ENCODE measurements around the gene GATB.

GATB gene

DNA sequence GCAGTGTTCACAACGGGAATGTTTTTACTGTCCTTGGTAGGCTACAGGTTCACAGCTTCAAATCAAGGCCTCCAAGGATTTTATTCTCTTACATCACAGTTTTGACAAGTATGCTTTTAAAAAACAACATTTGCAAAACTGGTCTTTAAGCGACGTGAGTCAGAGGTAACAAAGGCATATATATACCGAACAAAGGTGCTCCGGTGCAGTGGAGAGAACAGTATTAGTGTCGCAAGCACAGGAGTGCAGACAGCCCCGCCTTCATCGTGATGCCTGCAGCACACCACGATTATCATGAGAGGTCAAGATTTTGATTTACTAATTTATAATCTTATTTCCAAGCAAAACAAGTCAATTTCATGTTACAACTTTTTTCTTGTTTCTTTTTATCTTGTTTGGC lies 90.8 kb downstream of the GATB start:
- DNase-seq = no peak

DNA sequence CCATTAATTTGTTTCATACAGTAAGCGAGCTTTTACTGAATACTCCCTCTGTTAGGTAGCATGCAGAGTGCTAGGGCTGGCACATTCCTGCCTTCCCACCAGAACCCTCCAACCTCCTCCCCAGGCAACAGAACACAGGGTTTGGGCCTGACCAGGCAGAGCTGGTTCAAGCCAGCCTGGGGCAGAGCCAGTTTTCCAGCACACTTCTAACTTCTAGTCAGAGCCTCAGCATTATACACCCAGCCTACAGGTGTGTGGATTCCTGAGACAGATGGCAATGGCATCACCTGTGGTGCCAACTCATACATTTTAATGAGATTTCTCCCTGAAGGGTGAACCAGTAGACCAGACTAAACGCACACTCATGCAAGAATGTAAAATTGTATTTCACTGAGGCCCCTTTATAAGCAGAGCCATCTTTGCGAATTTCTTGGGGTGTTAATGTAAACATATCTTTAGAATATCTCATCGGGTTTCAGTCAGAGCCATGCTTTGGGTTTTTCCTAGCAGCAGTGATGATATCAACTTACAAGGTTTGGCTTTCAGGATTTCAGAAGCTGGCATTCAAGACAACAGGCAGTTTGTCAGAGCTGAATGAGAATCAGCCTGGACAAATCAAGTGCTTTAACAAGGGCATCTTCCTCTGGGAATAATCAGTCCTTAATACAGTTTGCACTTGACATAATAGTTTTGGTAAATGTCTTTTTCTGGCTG lies 92.0 kb downstream of the GATB start:
- no peak for DNase-seq

DNA sequence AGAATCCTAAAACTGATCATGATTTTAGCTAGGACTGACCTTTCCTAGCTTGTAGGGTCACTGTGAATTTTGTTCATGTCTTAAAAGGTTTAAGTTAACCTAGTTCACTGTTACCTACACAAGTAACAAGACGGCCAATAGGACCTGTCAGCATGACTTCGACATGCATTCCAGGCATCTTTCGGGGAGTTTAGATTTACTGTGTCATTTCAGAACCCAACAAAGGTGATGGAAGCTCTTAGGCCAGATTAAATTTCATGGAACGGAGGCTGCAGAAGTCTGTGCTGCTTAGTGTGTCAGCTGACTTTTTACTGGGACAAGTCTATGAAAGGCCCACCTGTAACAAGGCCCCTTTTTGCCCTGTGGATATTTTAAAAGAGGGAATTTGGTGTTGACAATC lies 93.1 kb downstream of the GATB start:
- DNase-seq = no peak

DNA sequence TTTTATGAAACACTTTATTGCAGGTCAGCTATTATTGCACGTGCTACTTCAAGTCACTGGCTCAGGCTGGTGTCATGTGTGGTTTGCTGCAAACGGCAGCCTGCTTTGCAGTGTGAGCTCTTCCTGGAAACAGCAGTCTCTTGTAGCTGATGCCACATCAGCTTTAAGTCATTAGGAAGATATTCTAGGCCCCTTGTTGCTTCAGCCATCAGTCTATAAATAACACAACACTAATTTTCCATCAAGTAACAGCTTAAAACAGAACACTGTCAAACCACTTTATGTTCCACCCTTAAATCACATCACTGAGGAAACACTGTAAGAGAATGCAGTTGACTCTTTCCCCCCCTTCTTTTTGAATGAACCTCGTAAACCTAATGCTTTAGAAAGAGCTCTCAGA lies 93.8 kb downstream of the GATB start:
- no peak for DNase-seq

DNA sequence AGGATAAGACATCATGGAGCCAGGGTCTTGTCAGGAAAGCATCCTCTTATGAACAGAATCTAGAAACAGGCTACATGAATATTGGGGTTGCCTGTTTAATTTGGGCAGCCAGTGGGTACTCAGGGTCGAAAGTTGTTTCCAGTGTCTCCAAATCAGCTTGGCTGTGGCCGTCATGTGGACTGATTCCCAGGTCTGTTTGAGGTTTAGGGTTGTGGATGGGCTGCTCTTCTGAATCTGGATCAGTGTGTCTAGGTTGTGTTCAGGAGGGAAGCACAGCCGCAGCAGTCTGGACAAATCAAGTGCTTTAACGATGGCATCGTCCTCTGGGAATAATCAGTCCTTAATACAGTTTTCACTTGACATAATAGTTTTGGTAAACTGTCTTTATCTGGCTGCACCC lies 94.3 kb downstream of the GATB start:
- DNase-seq = no peak

DNA sequence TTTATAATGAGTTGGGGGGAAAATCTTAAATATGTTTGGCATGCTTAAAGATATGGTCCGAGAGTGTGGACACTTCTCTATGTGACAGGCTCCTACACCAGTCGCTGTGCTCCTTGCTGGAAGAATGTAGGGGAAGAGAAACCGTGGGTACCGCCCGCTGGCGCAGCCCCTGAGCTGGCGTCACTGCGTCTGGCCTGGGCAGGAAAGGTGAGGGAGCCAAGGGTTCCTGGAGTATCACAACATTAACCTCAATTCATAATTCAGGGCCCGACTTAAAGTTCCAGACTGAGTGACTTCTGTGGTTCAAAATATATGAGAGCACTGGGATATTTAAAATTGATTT lies 95.1 kb downstream of the GATB start:
- DNase-seq = no peak

DNA sequence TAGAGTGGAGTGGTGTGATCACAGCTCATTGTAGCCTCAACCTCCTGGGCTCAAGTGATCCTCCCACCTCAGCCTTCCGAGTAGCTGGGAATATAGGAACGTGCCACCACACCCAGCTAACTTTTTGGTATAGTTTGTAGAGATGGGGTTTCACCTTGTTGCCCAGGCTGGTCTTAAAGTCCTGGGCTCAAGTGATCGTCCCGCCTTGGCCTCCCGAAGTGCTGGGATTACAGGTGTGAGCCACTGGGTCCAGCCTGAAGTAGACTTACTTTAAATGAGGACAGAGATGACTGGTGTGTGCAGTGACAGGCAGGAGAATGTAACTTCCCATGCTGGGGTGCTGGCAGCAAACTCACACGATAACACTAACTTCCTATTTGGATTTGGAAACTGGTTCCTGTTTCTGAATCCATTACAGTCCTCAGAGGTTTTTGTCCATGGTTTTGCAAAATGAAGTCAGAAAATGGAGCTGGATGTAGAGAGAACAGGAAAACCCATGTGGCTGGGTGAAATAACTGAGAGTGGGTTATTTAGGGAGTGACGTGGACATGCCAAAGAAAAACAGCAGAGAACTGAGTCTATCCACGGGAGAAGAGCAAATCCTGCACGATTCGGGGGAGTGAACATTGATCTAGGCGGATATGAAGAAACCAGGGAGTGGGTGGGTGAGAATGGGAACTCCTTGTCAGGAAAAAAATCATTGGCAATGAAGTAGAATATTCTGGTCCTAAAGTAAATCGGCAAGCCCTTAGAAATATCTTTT lies 95.6 kb downstream of the GATB start:
- no peak for DNase-seq

DNA sequence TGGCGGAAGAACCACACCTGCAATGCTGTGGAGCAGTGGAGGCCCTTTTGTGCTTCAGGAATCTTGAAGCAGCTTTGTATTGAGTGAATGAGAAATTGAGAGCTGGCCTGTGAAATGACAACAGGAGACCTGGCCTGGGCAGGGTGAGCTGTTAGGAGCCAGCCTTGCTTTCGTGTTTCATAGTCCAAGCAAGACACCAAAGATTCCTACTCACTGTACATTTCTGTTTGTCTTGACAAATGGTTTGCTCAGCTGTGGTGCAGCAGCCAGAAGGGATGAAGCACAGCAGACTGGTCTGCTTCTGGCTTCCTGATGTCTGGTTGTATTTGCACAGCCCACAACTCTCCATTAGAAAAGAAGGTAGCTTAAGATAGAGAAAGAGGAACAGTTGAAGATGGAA lies 96.5 kb downstream of the GATB start:
- DNase-seq = no peak

DNA sequence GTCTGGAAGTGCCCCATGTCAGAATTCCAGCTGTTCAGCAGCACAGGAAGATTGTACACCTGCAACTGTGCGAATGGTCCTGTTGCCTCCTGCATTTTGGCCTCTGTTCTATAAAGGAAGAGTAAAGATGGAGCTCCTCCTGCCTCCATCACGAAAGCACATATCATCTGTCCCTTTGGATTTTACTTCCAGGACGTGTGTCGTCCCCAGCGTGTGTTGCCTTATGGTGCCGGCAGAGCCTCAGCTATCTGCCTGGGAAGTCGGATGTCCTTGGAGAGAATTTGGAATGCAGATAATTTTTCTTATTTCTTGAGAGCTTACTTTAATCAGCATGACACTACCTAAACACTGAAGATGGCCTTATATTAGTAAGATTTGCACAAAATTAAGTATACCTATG lies 97.7 kb downstream of the GATB start:
- no peak for DNase-seq

DNA sequence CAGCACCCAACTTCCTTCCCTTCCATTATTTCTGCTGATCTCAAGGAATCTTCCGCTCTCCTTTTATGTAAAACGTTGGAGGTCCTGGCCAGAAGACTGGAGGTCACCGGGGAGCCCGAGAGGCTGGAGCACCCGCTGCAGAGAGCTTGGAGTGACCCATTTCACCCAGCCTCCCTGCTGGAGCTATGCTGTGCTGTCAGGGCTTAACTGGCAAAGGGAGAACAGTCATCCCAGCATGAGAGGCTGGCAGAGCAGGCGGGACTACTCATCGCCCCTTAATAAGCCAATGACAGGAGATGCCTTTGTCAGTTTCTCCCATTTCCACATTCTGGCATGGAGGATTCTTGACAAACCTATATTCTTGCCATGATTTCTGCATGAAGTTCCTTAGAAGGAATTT lies 98.9 kb downstream of the GATB start:
- DNase-seq = no peak

DNA sequence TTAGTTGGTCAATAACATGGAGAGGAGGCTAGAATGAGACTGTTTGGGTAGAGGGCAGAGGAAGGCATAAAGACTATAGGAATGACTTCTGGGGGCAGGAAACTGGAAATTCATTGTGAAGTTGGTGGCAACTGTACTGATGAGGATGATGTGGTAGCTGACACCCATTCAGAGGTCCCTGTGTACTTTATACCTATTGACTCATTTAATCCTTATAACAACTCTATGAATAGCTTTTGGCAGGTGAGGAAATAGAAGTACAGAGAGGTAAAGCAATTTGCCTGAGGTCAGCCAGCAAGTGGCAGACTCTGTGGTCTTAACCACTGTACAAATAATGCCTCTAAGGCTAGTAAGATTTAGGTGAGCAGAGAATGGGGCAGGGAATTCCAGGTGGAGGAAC lies 100.1 kb downstream of the GATB start:
- DNase-seq = no peak

DNA sequence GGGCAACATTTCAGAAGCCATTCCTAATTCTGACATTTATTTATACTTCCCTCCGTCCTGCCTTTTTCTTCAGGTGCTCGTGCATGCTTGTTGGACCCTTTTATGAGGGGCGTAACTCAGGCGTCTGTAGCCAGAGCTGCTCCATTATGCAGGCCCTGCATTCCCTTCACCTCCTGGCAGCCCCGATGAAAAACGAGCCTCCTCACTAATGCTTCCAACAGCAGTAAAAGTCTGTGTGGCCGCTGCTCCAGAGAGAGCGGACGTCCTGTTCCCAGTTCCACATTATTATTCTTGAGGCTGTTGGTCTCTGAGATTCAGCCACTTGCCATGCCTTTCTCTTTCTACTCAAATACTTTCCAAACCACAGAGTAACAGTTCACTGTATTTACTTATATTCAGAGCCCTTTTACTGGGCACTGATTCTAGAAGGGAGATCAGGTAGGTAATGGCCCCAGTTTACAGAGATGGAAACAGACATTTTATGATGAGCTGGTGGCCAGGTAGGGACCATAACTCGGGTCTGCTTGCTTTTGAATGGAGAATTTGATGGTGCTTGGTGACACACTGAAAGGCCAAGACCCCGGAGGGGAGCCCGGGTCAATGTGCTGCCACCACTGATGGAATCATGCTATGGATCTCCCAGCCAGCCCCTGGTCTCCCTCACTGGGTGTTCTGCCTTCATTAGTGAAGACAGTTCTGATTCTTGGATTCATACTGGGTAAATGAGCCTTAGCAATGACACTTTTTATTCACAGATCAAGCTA lies 101.0 kb downstream of the GATB start:
- DNase-seq = no peak

DNA sequence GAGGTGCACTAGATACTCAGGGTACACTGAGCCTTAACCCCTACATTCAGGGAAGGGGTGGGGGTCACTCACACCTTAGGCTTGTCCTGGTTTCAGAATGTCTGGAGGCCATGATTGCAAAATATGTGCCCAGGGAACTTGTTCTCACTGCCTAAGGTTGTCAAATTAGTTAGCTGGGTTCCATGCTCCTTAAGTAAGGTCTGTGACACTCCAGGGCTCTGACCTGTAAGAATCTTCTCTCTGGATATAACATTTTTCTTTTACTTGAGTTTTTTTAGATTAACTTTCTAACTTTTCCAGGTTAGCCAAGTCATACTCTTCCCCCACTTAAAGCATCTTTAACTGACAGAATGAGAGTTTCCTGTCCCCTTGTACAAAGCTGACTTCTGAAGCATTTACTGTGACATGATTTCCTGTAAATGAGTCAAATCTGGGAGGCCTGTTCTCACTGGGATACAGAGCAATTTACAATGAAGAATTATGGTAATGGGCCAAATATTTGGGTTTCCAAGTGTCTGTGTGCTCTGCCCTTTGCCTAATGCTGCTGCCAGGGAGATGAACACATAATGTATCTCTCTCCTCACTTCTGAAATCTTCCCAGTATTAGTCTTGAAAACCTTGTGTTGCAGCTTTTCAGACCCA lies 101.7 kb downstream of the GATB start:
- no peak for DNase-seq

DNA sequence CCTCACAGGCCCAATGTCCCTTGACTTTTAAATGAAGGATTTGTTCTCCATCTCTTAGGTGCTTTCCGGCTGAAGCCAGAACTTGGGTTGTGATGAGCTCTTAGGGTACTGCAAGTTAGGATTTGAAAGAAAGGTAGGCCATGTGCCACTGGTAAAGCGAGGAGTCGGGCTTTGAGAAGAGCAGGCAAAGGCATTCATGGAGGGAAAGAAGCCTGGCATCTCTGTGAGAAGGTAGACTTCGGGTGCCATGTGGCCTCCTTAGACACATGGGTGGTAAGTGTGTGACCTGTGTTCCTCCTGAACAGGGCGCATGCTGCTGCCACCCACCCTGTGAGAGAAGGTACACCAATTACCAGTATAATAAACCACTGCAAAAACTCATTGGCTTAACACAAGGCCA lies 102.9 kb downstream of the GATB start:
- no peak for DNase-seq

DNA sequence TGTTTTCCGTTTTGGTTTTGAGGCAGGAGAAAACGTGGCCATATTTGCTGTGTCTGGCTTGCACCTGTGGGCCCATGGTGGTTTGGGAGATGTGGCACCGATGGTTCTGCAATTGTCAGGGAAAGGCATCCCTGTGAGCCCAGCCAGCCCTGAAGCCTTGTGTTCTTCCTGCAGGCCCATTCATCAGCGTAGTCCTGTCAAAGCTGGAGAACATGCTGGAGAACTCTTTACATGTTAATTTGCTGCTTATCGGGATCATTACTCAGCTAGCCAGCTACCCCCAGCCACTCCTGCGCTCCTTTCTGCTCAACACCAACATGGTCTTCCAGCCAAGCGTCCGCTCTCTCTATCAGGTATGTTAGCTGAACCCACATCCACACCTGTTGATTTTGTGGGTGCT lies 104.7 kb downstream of the GATB start:
- DNase-seq = no peak

DNA sequence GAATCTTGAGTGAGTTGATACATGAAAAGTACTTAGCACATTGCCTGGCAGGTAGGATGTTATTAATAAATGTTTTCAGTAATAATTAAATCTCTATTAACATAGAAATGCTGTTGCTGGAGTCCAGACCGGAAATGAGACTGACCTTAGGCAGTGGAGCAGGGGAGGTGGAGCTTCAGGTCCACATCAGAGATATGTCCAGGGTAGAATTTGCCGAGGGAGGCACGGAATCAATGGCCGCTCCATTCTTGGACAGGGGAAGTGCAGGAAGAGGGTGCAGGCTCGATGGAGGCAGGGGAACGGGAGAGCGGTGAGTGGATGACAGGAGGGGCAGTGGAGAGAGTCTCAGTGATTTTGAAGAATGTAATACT lies 107.3 kb downstream of the GATB start:
- no peak for DNase-seq

DNA sequence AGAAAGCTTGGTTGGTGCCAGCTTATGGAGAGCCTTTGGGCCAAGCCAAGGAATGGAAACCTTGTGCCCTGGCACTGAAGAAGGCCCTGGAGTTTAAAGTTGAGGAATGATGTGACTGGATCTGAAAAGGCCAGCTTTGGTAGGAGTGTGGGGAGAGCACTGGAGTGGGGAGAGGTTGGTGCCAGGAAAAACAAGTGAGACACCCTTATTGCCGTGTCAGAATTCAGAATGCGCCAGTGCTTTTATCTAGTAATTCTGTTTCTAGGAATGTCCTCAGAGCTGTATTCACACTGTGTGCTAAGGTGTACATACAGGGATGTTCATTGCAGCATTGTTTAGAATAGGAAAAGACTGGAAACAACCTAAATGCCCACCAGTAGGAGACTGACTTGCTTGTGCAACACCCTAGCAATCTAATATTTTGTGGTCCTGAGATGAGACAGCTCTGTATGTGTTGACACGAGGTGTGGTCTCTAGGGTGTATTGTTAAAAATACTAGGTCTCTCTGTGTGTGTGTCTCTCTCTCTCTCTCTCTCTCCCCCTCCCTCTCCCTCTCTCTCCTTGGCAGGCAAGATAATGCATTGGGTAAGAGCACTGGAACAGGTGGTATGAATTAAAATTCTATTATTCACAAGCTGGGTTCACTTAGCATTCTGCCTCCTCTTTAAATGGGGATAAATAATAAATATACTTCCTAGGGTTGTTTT lies 107.8 kb downstream of the GATB start:
- no peak for DNase-seq

DNA sequence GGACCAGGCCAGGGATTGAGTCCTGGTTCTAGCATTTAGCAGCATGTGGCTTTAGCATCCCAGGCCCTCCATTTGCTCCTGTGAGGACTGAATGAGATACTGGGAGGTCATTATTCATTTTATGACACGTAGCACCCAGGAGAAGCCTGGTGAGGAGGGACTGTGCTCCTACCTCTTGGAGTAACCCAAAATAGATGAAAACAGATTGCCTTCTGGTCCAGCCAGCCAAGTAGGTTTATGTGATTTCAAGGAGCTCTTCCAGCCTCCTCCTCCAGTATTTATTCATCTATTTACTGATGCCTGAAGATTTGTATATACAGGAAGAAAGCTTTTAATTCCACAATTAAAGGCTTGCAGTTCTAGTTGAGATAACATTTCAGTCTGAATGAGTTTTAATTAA lies 109.3 kb downstream of the GATB start:
- DNase-seq = no peak

DNA sequence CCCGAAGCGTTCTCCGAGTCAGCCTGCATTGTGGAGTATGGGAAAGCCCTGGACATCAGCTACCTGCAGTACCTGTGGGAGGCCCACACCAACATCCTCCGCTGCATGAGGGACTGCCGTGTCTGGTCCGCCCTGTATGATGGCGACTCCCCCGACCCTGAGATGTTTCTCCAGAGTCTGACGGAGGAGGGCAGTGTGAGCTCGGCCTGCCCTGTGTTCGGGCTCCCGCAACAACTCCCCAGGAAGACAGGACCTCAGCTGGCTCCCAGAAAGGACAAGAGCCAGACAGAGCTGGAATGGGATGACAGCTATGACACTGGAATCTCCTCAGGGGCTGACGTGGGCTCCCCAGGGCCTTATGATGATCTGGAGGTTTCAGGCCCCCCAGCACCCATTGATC lies 111.3 kb downstream of the GATB start:
- no peak for DNase-seq

DNA sequence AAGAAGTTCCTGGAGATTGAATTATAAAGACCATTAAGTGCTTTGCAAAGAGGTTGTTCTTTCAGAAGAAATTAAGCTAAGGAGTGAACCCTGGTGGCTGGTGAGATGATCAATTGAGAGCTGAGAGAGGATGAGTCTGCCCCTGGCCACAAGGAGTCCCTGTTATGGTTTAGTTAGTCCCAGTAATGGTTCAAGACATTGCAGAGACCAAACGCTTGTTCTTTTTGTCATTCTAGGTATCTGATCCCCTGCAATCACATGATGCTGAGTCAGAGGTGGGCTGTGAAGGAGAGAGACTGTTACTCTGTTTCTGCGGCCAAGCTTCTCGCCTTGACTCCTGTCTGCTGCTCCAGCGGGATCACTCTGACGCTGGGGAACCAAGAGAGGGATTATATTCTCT lies 114.5 kb downstream of the GATB start:
- no peak for DNase-seq

DNA sequence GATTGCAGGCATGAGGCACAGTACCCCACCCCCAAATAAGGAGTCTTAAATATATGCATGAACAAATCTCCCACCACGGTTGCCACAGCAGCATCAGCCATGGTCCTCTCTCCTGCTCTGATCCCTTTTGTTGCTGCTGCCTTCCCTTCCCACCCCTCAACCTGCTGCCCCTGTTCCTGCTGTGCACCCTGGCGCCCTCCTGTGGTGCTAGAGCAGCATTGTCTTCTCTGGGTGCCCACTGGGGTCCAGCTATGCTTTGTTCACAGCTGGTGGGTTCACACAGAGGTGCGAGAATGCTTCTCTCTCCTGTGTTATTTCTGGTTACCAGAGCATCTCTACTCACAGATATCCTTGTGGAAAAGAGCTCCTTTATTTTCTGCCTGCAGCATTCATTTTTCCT lies 116.2 kb downstream of the GATB start:
- DNase-seq = no peak

DNA sequence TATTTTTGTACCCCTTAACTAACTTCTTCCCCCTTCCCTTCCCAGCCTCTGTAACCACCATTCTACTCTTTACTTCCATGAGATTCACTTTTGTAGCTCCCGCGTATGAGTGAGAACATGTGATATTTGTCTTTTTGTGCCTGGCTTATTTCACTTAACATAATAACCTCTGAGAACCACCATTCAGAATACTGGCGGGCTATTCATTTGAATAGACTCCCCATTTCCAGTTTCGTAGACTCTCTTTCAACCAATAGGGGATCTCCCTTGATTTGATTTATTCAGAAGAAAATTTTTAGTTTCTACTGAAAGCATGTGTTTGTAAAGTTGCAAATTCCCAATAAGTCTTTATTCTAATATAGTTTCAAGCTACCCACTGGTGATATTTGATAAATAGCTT lies 117.2 kb downstream of the GATB start:
- DNase-seq = no peak

DNA sequence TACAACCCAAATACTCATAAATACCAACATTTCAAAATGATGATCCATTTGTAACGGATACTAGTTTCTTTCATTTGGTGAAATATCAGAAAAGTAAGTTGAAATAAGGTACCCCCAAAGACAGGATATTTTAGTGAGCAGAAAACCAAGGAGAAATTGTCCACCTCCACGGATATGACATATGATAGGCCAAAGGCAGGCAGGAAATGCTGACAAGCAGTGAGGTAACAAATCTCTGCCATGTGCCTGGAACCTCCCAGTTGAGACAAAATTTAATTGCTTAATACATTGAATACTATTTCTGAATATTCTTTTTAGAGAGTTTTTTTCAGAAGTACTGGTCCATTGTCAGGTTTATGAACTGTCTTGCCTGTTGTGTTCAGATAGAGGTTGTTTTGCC lies 118.8 kb downstream of the GATB start:
- no peak for DNase-seq
